ENCODE measurements around the gene PLCH1.

- TF ChIP-seq TP53 (CRISPR knock-in tag; IDR thresholded peaks at IDR 0.05): no peak
- no peak for TF ChIP-seq CTCF (IDR thresholded peaks at IDR 0.05)
- TF ChIP-seq MYBL2 (CRISPR knock-in tag; IDR thresholded peaks at IDR 0.05): no peak
- no peak for TF ChIP-seq TCF7 (CRISPR knock-in tag; IDR thresholded peaks at IDR 0.05; ENCODE audit: low read depth)
- TF ChIP-seq TEAD1 (CRISPR knock-in tag; IDR thresholded peaks at IDR 0.05): no peak
- no peak for TF ChIP-seq USF2 (CRISPR knock-in tag; IDR thresholded peaks at IDR 0.05)
- TF ChIP-seq NR2C2 (CRISPR knock-in tag; IDR thresholded peaks at IDR 0.05): no peak
- TF ChIP-seq, protein P1, sequence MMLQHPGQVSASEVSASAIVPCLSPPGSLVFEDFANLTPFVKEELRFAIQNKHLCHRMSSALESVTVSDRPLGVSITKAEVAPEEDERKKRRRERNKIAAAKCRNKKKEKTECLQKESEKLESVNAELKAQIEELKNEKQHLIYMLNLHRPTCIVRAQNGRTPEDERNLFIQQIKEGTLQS (CRISPR knock-in tag; conservative IDR thresholded peaks at IDR 0.05): no peak
- TF ChIP-seq, protein P2, sequence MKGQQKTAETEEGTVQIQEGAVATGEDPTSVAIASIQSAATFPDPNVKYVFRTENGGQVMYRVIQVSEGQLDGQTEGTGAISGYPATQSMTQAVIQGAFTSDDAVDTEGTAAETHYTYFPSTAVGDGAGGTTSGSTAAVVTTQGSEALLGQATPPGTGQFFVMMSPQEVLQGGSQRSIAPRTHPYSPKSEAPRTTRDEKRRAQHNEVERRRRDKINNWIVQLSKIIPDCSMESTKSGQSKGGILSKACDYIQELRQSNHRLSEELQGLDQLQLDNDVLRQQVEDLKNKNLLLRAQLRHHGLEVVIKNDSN (CRISPR knock-in tag; IDR thresholded peaks at IDR 0.05): no peak
- TF ChIP-seq ATF1 (CRISPR knock-in tag; IDR thresholded peaks at IDR 0.05): no peak
- TF ChIP-seq NFE2L1 (CRISPR knock-in tag; IDR thresholded peaks at IDR 0.05): no peak
- TF ChIP-seq, protein P3, sequence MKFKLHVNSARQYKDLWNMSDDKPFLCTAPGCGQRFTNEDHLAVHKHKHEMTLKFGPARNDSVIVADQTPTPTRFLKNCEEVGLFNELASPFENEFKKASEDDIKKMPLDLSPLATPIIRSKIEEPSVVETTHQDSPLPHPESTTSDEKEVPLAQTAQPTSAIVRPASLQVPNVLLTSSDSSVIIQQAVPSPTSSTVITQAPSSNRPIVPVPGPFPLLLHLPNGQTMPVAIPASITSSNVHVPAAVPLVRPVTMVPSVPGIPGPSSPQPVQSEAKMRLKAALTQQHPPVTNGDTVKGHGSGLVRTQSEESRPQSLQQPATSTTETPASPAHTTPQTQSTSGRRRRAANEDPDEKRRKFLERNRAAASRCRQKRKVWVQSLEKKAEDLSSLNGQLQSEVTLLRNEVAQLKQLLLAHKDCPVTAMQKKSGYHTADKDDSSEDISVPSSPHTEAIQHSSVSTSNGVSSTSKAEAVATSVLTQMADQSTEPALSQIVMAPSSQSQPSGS (CRISPR knock-in tag; IDR thresholded peaks at IDR 0.05; ENCODE audit: borderline replicate concordance, low read depth): no peak
- no peak for TF ChIP-seq TEAD4 (CRISPR knock-in tag; IDR thresholded peaks at IDR 0.05)
- TF ChIP-seq, protein P4, sequence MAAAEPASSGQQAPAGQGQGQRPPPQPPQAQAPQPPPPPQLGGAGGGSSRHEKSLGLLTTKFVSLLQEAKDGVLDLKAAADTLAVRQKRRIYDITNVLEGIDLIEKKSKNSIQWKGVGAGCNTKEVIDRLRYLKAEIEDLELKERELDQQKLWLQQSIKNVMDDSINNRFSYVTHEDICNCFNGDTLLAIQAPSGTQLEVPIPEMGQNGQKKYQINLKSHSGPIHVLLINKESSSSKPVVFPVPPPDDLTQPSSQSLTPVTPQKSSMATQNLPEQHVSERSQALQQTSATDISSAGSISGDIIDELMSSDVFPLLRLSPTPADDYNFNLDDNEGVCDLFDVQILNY (CRISPR knock-in tag; IDR thresholded peaks at IDR 0.05): no peak
Observed at GRCh38 chr3:155760653-155761052, 15.8 kb upstream of the PLCH1 start.
